ENCODE data around the gene INCA1. TPM values are rescaled to one million over a fixed set of nuclear protein-coding genes. Genes with fewer than 3 reads are reported as not detected.

INCA1 gene
- total and polyA plus RNA-seq, 2 of the 13 experiments (the other 11 are each of a cell fraction or from before 2014, with no cell fraction given): 0.93 to 2.6 TPM

- Histone ChIP-seq H3K27me3 (ENCODE audit: control insufficient read depth in 1 of 2, insufficient read depth in 2 of 2, low read length in 2 of 2) (no peaks in the 10 kb centered on the region; a peak in 1 of 5 replicates), H3K9ac (ENCODE audit: insufficient read depth, low read depth, low read length) (peak overlapping the region; percentile 95), H3K79me2 (ENCODE audit: insufficient read depth, low read length) (peaks cover 53% of the 10 kb centered on the region), H3K9me3 (ENCODE audit: low read length) (no peaks in the 10 kb centered on the region), H3K36me3 (replicated peaks in 1 of 2; ENCODE audit: control insufficient read depth in 1 of 2, insufficient read depth in 2 of 2, low read length in 2 of 2) (peaks cover 11 to 40% of the 10 kb centered on the region in 2 experiments), H2AFZ (ENCODE audit: low read length) (no peak overlapping the region), H4K20me1 (ENCODE audit: insufficient read depth, low read length) (peaks cover 14% of the 10 kb centered on the region; the same call in 1 of the 2 replicates), H3K27ac (ENCODE audit: extremely low read length, insufficient read depth, low read length) (peak overlapping the region; percentile 96), H3K4me2 (ENCODE audit: low read depth, low read length) (peak overlapping the region; percentile 98), H3K4me1 (ENCODE audit: insufficient read depth, low read length) (peaks cover 37% of the 10 kb centered on the region), H3K4me3 (replicated peaks in 1 of 3; ENCODE audit: insufficient read depth in 1 of 3, low read depth in 2 of 3, low read length in 3 of 3) (peak overlapping the region; percentile 91 to 97 (median 93))
- intact Hi-C loops (cut with micrococcal nuclease; ENCODE audit: unreplicated experiment): no loop called here
- BruUV-seq (replicated peaks): TSS peak; percentile 84
- in situ Hi-C loops (cut with HindIII; ENCODE audit: extremely low pct_ligation_motif_present, low pct_unique_long_range_greater_than_20kb): no loop called here
- POLR2A ChIA-PET: interaction anchor here (1.0 to 3.9 kb wide), 23 partner anchors 9 to 404 kb away, joined by 3 to 201 read pairs (median 6); partner anchors contain the start of genes ARRB2, CAMTA2, ENO3 and INCA1
- FAIRE-seq: no peak
- 2% methylated on average over 21 of the region's 29 CpGs for WGBS (ENCODE audit: low lambda C conversion rate)
- peak; percentile 78 for ATAC-seq
- CTCF ChIA-PET (ENCODE audit: low intra/inter-chr PET ratio, low total read pairs): interaction anchor here (0.9 kb wide), 1 partner anchor 33 kb away, joined by 3 read pairs; no protein-coding TSS in a partner anchor
- DNase-seq (ENCODE audit: low spot score): peak; percentile 89
- TF ChIP-seq AGO2 (optimal IDR thresholded peaks at IDR 0.05; ENCODE audit: low read depth, low read length) (peak; percentile 70), KDM2A (CRISPR knock-in tag; IDR thresholded peaks at IDR 0.05; ENCODE audit: borderline replicate concordance, low read depth) (0 out of 2 replicates have a peak, but pooled peaks have one; percentile 39), POLR2AphosphoS5 (IDR thresholded peaks at IDR 0.05; ENCODE audit: low read depth, low read length) (peak; percentile 51; the same call in 1 of the 2 replicates), ATF7-NPFF (CRISPR knock-in tag; IDR thresholded peaks at IDR 0.05; ENCODE audit: low read depth) (0 out of 2 replicates have a peak, but pooled peaks have one; percentile 45), CEBPB (IDR thresholded peaks at IDR 0.05; ENCODE audit: borderline replicate concordance, low read depth, low read length) (0 out of 2 replicates have a peak, but pooled peaks have one; percentile 21), THAP9 (CRISPR knock-in tag; IDR thresholded peaks at IDR 0.05; ENCODE audit: borderline replicate concordance) (peak; percentile 49; the same call in 1 of the 2 replicates), RARG (CRISPR knock-in tag; IDR thresholded peaks at IDR 0.05; ENCODE audit: low read depth) (no peak), NRL (CRISPR knock-in tag; IDR thresholded peaks at IDR 0.05; ENCODE audit: borderline replicate concordance) (peak; percentile 56; the same call in 1 of the 2 replicates), HMGA1 (CRISPR knock-in tag; conservative IDR thresholded peaks at IDR 0.05) (no peak), ZNF770 (CRISPR knock-in tag; IDR thresholded peaks at IDR 0.05) (peak; percentile 84), NFE2L1 (CRISPR knock-in tag; IDR thresholded peaks at IDR 0.05; ENCODE audit: borderline replicate concordance) (peak; percentile 29; the same call in 1 of the 2 replicates), ZSCAN22 (CRISPR knock-in tag; IDR thresholded peaks at IDR 0.05) (no peak), ZNF772 (CRISPR knock-in tag; IDR thresholded peaks at IDR 0.05) (0 out of 2 replicates have a peak, but pooled peaks have one; percentile 9), CENPBD1 (CRISPR knock-in tag; IDR thresholded peaks at IDR 0.05; ENCODE audit: borderline replicate concordance, low read depth) (no peak), ZNF746 (CRISPR knock-in tag; IDR thresholded peaks at IDR 0.05) (no peak), ZEB1 (IDR thresholded peaks at IDR 0.05; ENCODE audit: insufficient replicate concordance, low read depth) (peak; percentile 23), ZNF501 (CRISPR knock-in tag; IDR thresholded peaks at IDR 0.05) (0 out of 2 replicates have a peak, but pooled peaks have one; percentile 39), GABPB1 (CRISPR knock-in tag; IDR thresholded peaks at IDR 0.05) (peak; percentile 44; the same call in 1 of the 2 replicates)
Measured at GRCh38 chr17:4940555-4941318, 56.6 kb downstream of the INCA1 start.

Measured in HepG2 (cell line).